GM23338 (cell line): ENCODE measurements around the gene B3GALNT2. TPM values are rescaled to one million over a fixed set of nuclear protein-coding genes. Genes with fewer than 3 reads are reported as not detected.
A peak's percentile ranks its signal among the peaks of the same experiment; 100 is the strongest.

Source experiments
- ATAC-seq: fragments of 200-7000 bp; cut with Tn5 transposase; 3 replicates; pipeline ENCODE4 v1.9.1; 2020
- DNase-seq: peaks from one replicate; pipeline ENCODE4 v3.0.0-alpha.2; 2015; ENCODE audit warnings: low spot score
- H2AFZ ChIP-seq: fragments of 200-600 bp; sonication (generic); 2 replicates; pipeline ENCODE4 v1.8.0; 2016; ENCODE audit warnings: antibody characterized with exemption, mild to moderate bottlenecking, moderate library complexity
- H3F3A ChIP-seq: fragments of 200-600 bp; sonication (generic); replicated peaks from 2 replicates; pipeline ENCODE4 v1.8.0; 2017; ENCODE audit warnings: antibody characterized with exemption, mixed run types, low read depth
- H3K27ac ChIP-seq: fragments of 200-600 bp; sonication (generic); 2 replicates; pipeline ENCODE4 v1.6.1; 2016; ENCODE audit warnings: low read depth
- H3K27me3 ChIP-seq: fragments of 200-600 bp; sonication (generic); 2 replicates; pipeline ENCODE4 v1.8.0; 2016; ENCODE audit warnings: mild to moderate bottlenecking, mixed run types, moderate library complexity; ENCODE audit not compliant: insufficient read depth
- H3K36me3 ChIP-seq: fragments of 200-600 bp; sonication (generic); 2 replicates; pipeline ENCODE4 v1.8.0; 2016; ENCODE audit warnings: mild to moderate bottlenecking; ENCODE audit not compliant: insufficient read depth
- H3K4me1 ChIP-seq: fragments of 200-600 bp; sonication (generic); 2 replicates; pipeline ENCODE4 v1.8.0; 2016; ENCODE audit warnings: mild to moderate bottlenecking, moderate library complexity; ENCODE audit not compliant: insufficient read depth
- H3K4me2 ChIP-seq: fragments of 200-600 bp; sonication (generic); 2 replicates; pipeline ENCODE4 v1.7.1; 2017; ENCODE audit warnings: mixed run types
- H3K4me3 ChIP-seq: fragments of 200-600 bp; sonication (generic); 2 replicates; pipeline ENCODE4 v1.6.1; 2016; ENCODE audit warnings: mixed run types
- H3K79me2 ChIP-seq: fragments of 200-600 bp; sonication (generic); replicated peaks from 2 replicates; pipeline ENCODE4 v1.8.0; 2017; ENCODE audit warnings: mild to moderate bottlenecking; ENCODE audit not compliant: insufficient read depth
- H3K9me2 ChIP-seq: fragments of 200-600 bp; sonication (generic); 2 replicates; pipeline ENCODE4 v1.8.0; 2017; ENCODE audit not compliant: insufficient read depth
- H4K20me1 ChIP-seq: fragments of 200-600 bp; sonication (generic); replicated peaks from 2 replicates; pipeline ENCODE4 v1.8.0; 2017; ENCODE audit warnings: mild to moderate bottlenecking; ENCODE audit not compliant: insufficient read depth
- H3K27ac Mint-ChIP-seq: 2 replicates; pipeline ENCODE4 v1.8.0; 2020; ENCODE audit warnings: inconsistent platforms, mild to moderate bottlenecking, moderate library complexity, mixed read lengths
- H3K27me3 Mint-ChIP-seq: 3 replicates; pipeline ENCODE4 v1.8.0; 2022; ENCODE audit warnings: low read depth, mild to moderate bottlenecking, moderate library complexity, mixed read lengths, inconsistent platforms; ENCODE audit not compliant: insufficient read depth, poor library complexity
- H3K36me3 Mint-ChIP-seq: 3 replicates; pipeline ENCODE4 v1.8.0; 2021; ENCODE audit warnings: low read depth, mild to moderate bottlenecking, inconsistent platforms, moderate library complexity, mixed read lengths
- H3K4me1 Mint-ChIP-seq: 3 replicates; pipeline ENCODE4 v1.8.0; 2020; ENCODE audit warnings: mild to moderate bottlenecking, inconsistent platforms, mixed read lengths
- H3K4me3 Mint-ChIP-seq: 3 replicates; pipeline ENCODE4 v1.8.0; 2021; ENCODE audit warnings: moderate library complexity, mild to moderate bottlenecking, inconsistent platforms, mixed read lengths
- H3K9me3 Mint-ChIP-seq: 3 replicates; pipeline ENCODE4 v1.8.0; 2020; ENCODE audit warnings: moderate library complexity, mild to moderate bottlenecking, inconsistent platforms, mixed read lengths
- CREB1 ChIP-seq: fragments of 250-450 bp; sonication (Bioruptor Pico); IDR thresholded peaks from 2 replicates; pipeline ENCODE4 v1.5.0; 2020; ENCODE audit warnings: low read depth, mild to moderate bottlenecking, moderate library complexity
- EZH2 ChIP-seq: fragments of 200-600 bp; sonication (generic); IDR thresholded peaks from one replicate; pipeline ENCODE4 v1.8.0; 2017; ENCODE audit warnings: antibody characterized with exemption, mild to moderate bottlenecking, low read depth; ENCODE audit not compliant: unreplicated experiment
- EZH2phosphoT487 ChIP-seq: fragments of 200-600 bp; sonication (generic); IDR thresholded peaks from one replicate; pipeline ENCODE4 v1.8.1; 2018; ENCODE audit warnings: antibody characterized with exemption; ENCODE audit not compliant: unreplicated experiment
- JUNB ChIP-seq: IDR thresholded peaks from one replicate; pipeline ENCODE4 v1.6.1; 2016; ENCODE audit warnings: antibody characterized with exemption; ENCODE audit not compliant: unreplicated experiment
- NANOG ChIP-seq: IDR thresholded peaks from 2 replicates; pipeline ENCODE4 v1.6.1; 2016; ENCODE audit warnings: antibody characterized with exemption, borderline replicate concordance
- POLR2AphosphoS5 ChIP-seq: IDR thresholded peaks from 2 replicates; pipeline ENCODE4 v1.6.1; 2016; ENCODE audit warnings: antibody characterized with exemption, low read depth
- STAT1 ChIP-seq: IDR thresholded peaks from one replicate; pipeline ENCODE4 v1.6.1; 2016; ENCODE audit warnings: antibody characterized with exemption; ENCODE audit not compliant: unreplicated experiment
- ZNF114 ChIP-seq: fragments of 250-450 bp; sonication (Bioruptor Pico); IDR thresholded peaks from 2 replicates; pipeline ENCODE4 v1.5.0; 2020; ENCODE audit warnings: mild to moderate bottlenecking, moderate library complexity
- ZNF331 ChIP-seq: fragments of 250-450 bp; sonication (Bioruptor Pico); IDR thresholded peaks from 2 replicates; pipeline ENCODE4 v1.5.0; 2020; ENCODE audit warnings: low read depth, mild to moderate bottlenecking, moderate library complexity
- polyA plus RNA-seq: library from polyadenylated mRNA; unstranded; fragments of >200 nt; fragmentation: Nextera tagmentation; extraction: Ambion mirVana; gene quantifications from 2 replicates; pipeline ENCODE4 v1.2.1, GENCODE V29; 2016
- total RNA-seq: library from RNA; depleted of rRNA; stranded (reverse); fragments of >200 nt; shearing (Covaris generic); gene quantifications from 2 replicates; pipeline ENCODE4 v1.2.3, GENCODE V29; 2014
- TF ChIP-seq, protein P1 (sequence below): IDR thresholded peaks from 2 replicates; pipeline ENCODE4 v1.6.1; 2016; ENCODE audit warnings: antibody characterized with exemption
- TF ChIP-seq, protein P2 (sequence below), 2 experiments: fragments of 200-600 bp in 1 of 2; sonication (generic) in 1 of 2; conservative IDR thresholded peaks; 2 replicates each; pipeline versions ENCODE4 v1.5.1 to v1.6.1; 2016 to 2017; ENCODE audit warnings: antibody characterized with exemption in 2 of 2, low read depth in 2 of 2, mild to moderate bottlenecking in 2 of 2, moderate library complexity in 1 of 2
- TF ChIP-seq, protein P3 (sequence below): IDR thresholded peaks from one replicate; pipeline ENCODE4 v1.6.1; 2018; ENCODE audit warnings: antibody characterized with exemption; ENCODE audit not compliant: unreplicated experiment
- TF ChIP-seq, protein P4 (sequence below): fragments of 250-450 bp; sonication (Bioruptor Pico); IDR thresholded peaks from 2 replicates; pipeline ENCODE4 v1.5.0; 2020; ENCODE audit warnings: mild to moderate bottlenecking, moderate library complexity

Gene B3GALNT2
- total and polyA plus RNA-seq, 2 experiments from 2014 or later = 14.4 to 48.8 TPM

DNA sequence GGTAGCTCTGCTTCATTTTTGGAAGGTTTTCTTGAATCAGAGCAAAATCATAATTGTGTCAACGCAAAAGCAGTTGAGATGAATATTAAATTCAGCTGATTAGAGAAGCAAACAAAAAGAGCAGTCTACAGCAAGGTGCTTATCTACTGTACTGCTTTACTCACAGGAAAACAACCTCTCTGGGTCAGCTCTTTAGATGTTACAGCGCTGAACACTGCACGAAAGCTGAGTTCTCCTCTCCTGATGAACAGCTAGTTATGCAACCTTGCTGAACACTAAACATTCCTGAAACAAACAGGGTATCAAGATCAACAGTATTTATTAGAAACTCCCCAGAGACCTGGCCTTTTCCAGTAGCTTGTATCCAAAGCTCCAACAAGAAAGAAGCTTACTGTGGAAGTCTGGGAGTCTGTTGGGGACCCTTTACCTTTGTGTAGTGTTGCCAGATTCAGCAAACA is 95.7 kb downstream of the B3GALNT2 start:
- no peaks in the 10 kb centered on the region for H3K4me1 Mint-ChIP-seq
- H3K9me2 ChIP-seq = no peaks in the 10 kb centered on the region
- peaks cover 10% of the 10 kb centered on the region; the same call in 2 of the 3 replicates for H3K9me3 Mint-ChIP-seq
- H3K36me3 Mint-ChIP-seq = peaks cover 6% of the 10 kb centered on the region; the same call in 2 of the 3 replicates
- H3K4me1 ChIP-seq = 0 out of 2 replicates have a peak, but pooled peaks cover 2% of the 10 kb centered on the region
- H3K27me3 ChIP-seq = no peaks in the 10 kb centered on the region
- TF ChIP-seq POLR2AphosphoS5 (no peak), NANOG (no peak), EZH2phosphoT487 (no peak), ZNF331 (CRISPR knock-in tag) (no peak), CREB1 (CRISPR knock-in tag) (no peak), EZH2 (no peak), ZNF114 (CRISPR knock-in tag) (no peak), JUNB (no peak), STAT1 (no peak)
- TF ChIP-seq, protein P1, sequence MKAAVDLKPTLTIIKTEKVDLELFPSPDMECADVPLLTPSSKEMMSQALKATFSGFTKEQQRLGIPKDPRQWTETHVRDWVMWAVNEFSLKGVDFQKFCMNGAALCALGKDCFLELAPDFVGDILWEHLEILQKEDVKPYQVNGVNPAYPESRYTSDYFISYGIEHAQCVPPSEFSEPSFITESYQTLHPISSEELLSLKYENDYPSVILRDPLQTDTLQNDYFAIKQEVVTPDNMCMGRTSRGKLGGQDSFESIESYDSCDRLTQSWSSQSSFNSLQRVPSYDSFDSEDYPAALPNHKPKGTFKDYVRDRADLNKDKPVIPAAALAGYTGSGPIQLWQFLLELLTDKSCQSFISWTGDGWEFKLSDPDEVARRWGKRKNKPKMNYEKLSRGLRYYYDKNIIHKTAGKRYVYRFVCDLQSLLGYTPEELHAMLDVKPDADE = no peak
- TF ChIP-seq, protein P2, sequence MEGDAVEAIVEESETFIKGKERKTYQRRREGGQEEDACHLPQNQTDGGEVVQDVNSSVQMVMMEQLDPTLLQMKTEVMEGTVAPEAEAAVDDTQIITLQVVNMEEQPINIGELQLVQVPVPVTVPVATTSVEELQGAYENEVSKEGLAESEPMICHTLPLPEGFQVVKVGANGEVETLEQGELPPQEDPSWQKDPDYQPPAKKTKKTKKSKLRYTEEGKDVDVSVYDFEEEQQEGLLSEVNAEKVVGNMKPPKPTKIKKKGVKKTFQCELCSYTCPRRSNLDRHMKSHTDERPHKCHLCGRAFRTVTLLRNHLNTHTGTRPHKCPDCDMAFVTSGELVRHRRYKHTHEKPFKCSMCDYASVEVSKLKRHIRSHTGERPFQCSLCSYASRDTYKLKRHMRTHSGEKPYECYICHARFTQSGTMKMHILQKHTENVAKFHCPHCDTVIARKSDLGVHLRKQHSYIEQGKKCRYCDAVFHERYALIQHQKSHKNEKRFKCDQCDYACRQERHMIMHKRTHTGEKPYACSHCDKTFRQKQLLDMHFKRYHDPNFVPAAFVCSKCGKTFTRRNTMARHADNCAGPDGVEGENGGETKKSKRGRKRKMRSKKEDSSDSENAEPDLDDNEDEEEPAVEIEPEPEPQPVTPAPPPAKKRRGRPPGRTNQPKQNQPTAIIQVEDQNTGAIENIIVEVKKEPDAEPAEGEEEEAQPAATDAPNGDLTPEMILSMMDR (conservative IDR thresholded peaks at IDR 0.05; ENCODE audit: low read depth in 2 of 2) = no peak
- TF ChIP-seq, protein P3, sequence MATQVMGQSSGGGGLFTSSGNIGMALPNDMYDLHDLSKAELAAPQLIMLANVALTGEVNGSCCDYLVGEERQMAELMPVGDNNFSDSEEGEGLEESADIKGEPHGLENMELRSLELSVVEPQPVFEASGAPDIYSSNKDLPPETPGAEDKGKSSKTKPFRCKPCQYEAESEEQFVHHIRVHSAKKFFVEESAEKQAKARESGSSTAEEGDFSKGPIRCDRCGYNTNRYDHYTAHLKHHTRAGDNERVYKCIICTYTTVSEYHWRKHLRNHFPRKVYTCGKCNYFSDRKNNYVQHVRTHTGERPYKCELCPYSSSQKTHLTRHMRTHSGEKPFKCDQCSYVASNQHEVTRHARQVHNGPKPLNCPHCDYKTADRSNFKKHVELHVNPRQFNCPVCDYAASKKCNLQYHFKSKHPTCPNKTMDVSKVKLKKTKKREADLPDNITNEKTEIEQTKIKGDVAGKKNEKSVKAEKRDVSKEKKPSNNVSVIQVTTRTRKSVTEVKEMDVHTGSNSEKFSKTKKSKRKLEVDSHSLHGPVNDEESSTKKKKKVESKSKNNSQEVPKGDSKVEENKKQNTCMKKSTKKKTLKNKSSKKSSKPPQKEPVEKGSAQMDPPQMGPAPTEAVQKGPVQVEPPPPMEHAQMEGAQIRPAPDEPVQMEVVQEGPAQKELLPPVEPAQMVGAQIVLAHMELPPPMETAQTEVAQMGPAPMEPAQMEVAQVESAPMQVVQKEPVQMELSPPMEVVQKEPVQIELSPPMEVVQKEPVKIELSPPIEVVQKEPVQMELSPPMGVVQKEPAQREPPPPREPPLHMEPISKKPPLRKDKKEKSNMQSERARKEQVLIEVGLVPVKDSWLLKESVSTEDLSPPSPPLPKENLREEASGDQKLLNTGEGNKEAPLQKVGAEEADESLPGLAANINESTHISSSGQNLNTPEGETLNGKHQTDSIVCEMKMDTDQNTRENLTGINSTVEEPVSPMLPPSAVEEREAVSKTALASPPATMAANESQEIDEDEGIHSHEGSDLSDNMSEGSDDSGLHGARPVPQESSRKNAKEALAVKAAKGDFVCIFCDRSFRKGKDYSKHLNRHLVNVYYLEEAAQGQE = no peak
- TF ChIP-seq, protein P4, sequence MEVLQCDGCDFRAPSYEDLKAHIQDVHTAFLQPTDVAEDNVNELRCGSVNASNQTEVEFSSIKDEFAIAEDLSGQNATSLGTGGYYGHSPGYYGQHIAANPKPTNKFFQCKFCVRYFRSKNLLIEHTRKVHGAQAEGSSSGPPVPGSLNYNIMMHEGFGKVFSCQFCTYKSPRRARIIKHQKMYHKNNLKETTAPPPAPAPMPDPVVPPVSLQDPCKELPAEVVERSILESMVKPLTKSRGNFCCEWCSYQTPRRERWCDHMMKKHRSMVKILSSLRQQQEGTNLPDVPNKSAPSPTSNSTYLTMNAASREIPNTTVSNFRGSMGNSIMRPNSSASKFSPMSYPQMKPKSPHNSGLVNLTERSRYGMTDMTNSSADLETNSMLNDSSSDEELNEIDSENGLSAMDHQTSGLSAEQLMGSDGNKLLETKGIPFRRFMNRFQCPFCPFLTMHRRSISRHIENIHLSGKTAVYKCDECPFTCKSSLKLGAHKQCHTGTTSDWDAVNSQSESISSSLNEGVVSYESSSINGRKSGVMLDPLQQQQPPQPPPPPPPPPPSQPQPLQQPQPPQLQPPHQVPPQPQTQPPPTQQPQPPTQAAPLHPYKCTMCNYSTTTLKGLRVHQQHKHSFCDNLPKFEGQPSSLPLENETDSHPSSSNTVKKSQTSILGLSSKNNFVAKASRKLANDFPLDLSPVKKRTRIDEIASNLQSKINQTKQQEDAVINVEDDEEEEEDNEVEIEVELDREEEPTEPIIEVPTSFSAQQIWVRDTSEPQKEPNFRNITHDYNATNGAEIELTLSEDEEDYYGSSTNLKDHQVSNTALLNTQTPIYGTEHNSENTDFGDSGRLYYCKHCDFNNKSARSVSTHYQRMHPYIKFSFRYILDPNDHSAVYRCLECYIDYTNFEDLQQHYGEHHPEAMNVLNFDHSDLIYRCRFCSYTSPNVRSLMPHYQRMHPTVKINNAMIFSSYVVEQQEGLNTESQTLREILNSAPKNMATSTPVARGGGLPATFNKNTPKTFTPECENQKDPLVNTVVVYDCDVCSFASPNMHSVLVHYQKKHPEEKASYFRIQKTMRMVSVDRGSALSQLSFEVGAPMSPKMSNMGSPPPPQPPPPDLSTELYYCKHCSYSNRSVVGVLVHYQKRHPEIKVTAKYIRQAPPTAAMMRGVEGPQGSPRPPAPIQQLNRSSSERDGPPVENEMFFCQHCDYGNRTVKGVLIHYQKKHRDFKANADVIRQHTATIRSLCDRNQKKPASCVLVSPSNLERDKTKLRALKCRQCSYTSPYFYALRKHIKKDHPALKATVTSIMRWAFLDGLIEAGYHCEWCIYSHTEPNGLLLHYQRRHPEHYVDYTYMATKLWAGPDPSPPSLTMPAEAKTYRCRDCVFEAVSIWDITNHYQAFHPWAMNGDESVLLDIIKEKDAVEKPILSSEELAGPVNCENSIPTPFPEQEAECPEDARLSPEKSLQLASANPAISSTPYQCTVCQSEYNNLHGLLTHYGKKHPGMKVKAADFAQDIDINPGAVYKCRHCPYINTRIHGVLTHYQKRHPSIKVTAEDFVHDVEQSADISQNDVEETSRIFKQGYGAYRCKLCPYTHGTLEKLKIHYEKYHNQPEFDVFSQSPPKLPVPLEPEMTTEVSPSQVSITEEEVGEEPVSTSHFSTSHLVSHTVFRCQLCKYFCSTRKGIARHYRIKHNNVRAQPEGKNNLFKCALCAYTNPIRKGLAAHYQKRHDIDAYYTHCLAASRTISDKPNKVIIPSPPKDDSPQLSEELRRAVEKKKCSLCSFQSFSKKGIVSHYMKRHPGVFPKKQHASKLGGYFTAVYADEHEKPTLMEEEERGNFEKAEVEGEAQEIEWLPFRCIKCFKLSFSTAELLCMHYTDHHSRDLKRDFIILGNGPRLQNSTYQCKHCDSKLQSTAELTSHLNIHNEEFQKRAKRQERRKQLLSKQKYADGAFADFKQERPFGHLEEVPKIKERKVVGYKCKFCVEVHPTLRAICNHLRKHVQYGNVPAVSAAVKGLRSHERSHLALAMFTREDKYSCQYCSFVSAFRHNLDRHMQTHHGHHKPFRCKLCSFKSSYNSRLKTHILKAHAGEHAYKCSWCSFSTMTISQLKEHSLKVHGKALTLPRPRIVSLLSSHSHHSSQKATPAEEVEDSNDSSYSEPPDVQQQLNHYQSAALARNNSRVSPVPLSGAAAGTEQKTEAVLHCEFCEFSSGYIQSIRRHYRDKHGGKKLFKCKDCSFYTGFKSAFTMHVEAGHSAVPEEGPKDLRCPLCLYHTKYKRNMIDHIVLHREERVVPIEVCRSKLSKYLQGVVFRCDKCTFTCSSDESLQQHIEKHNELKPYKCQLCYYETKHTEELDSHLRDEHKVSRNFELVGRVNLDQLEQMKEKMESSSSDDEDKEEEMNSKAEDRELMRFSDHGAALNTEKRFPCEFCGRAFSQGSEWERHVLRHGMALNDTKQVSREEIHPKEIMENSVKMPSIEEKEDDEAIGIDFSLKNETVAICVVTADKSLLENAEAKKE = no peak
- no peak overlapping the region for H3K4me2 ChIP-seq
- no peaks in the 10 kb centered on the region for H3K36me3 ChIP-seq
- H3K27ac Mint-ChIP-seq = no peak overlapping the region
- no peak for DNase-seq
- H4K20me1 ChIP-seq = no peaks in the 10 kb centered on the region
- H3K4me3 Mint-ChIP-seq = no peak overlapping the region
- peaks cover 8% of the 10 kb centered on the region for H3K27me3 Mint-ChIP-seq
- no peak overlapping the region for H3K4me3 ChIP-seq
- H3K27ac ChIP-seq = peak overlapping the region; percentile 40; the same call in 1 of the 2 replicates
- ATAC-seq = no peak
- no peak overlapping the region for H2AFZ ChIP-seq
- peaks cover 10% of the 10 kb centered on the region for H3F3A ChIP-seq
- peaks cover 7% of the 10 kb centered on the region for H3K79me2 ChIP-seq
